Smooth muscle cell (in vitro differentiated cells): ENCODE results near the gene TRIM52. TPM values are rescaled to one million over a fixed set of nuclear protein-coding genes. Genes with fewer than 3 reads are reported as not detected.

ENCODE experiments used
- DNase-seq: peaks from one replicate; lab custom pipeline; 2025; ENCODE audit not compliant: unreplicated experiment; lab: John Stamatoyannopoulos, UW
- H2AFZ ChIP-seq: fragments of 200-600 bp; sonication (generic); 2 replicates; pipeline ENCODE4 v1.6.0; 2016; ENCODE audit warnings: antibody characterized with exemption, low read depth, mild to moderate bottlenecking
- H3F3A ChIP-seq: fragments of 200-600 bp; sonication (generic); 2 replicates; pipeline ENCODE4 v1.6.0; 2017; ENCODE audit warnings: antibody characterized with exemption, low read depth
- H3K27ac ChIP-seq: fragments of 200-600 bp; sonication (generic); 2 replicates; pipeline ENCODE4 v1.5.1; 2016; ENCODE audit warnings: low read depth, mild to moderate bottlenecking
- H3K27me3 ChIP-seq: fragments of 200-600 bp; sonication (generic); 2 replicates; pipeline ENCODE4 v1.6.1; 2016; ENCODE audit warnings: low read depth, mild to moderate bottlenecking
- H3K36me3 ChIP-seq: fragments of 200-600 bp; sonication (generic); 2 replicates; pipeline ENCODE4 v1.5.1; 2016; ENCODE audit warnings: low read depth
- H3K4me1 ChIP-seq: fragments of 200-600 bp; sonication (generic); 2 replicates; pipeline ENCODE4 v1.5.1; 2016; ENCODE audit warnings: low read depth
- H3K4me2 ChIP-seq: fragments of 200-600 bp; sonication (generic); 2 replicates; pipeline ENCODE4 v1.6.0; 2016; ENCODE audit warnings: mild to moderate bottlenecking
- H3K4me3 ChIP-seq: fragments of 200-600 bp; sonication (generic); 2 replicates; pipeline ENCODE4 v1.5.1; 2016; ENCODE audit warnings: mild to moderate bottlenecking
- H3K79me2 ChIP-seq: fragments of 200-600 bp; sonication (generic); 2 replicates; pipeline ENCODE4 v1.6.0; 2016; ENCODE audit warnings: low read depth, mild to moderate bottlenecking
- H3K9ac ChIP-seq: fragments of 200-600 bp; sonication (generic); 2 replicates; pipeline ENCODE4 v1.6.0; 2016; ENCODE audit warnings: low read depth
- H3K9me3 ChIP-seq: fragments of 200-600 bp; sonication (generic); replicated peaks from 2 replicates; pipeline ENCODE4 v1.5.1; 2016; ENCODE audit warnings: low read depth
- H4K20me1 ChIP-seq: fragments of 200-600 bp; sonication (generic); 2 replicates; pipeline ENCODE4 v1.6.0; 2016; ENCODE audit warnings: low read depth
- CTCF ChIP-seq: fragments of 200-600 bp; sonication (generic); IDR thresholded peaks from 2 replicates; pipeline ENCODE4 v1.5.1; 2017; ENCODE audit warnings: borderline replicate concordance, mild to moderate bottlenecking, antibody characterized with exemption; ENCODE audit not compliant: insufficient read depth, poor library complexity, severe bottlenecking
- WGBS: methylation state at CpG from one replicate; pipeline ENCODE4 v1.1.7; 2016; ENCODE audit warnings: low lambda C conversion rate; 5-methylcytosine and 5-hydroxymethylcytosine counted together
- polyA plus RNA-seq: library from polyadenylated mRNA; unstranded; fragments of >200 nt; fragmentation: Nextera tagmentation; extraction: Ambion mirVana; gene quantifications from 2 replicates; pipeline ENCODE4 v1.2.1, GENCODE V29; 2016
- total RNA-seq: library from RNA; depleted of rRNA; stranded (reverse); fragments of >200 nt; gene quantifications from 2 replicates; pipeline ENCODE4 v1.2.3, GENCODE V29; 2014

The TRIM52 gene
- total and polyA plus RNA-seq, 2 experiments from 2014 or later, result 3.2 to 5.0 TPM

DNA sequence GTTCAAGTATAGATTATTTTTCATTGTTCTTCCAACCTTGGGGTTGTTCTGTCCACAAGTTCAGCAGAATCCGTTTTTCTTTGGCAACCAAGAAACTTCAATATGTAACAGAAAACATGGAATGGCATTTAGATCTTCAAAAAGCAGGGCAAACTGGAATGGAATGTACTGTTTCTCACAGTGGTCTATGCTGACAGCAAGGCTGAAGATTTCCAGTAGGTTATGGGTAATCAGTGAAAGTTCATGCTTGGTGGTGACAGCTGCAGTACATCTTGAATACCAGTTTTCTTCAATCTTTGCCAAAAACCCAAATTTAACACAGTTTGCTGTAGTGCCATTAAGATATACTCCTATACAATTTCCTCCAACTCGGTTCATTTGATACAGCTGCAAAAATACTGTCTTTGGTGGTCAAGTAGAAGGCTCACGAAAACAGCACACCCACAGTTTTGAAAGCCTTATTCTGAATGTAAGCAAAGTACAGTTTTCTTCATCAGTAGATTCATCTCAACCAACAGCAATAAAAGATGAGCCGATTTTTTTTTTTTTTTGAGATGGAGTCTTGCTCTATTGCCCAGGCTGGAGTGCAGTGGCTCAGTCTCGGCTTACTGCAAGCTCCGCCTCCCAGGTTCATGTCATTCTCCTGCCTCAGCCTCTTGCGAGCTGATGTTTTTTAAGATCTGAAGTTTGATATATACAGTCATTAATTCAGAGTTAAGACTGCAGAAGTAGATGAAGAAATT, 4.9 kb downstream of the TRIM52 start:
- H2AFZ ChIP-seq, result no peak overlapping the region
- peaks cover 98% of the 10 kb centered on the region for H3K79me2 ChIP-seq
- H4K20me1 ChIP-seq, result peaks cover 93% of the 10 kb centered on the region
- H3K9ac ChIP-seq, result no peak overlapping the region
- no peaks in the 10 kb centered on the region for H3K9me3 ChIP-seq
- H3K4me1 ChIP-seq, result peaks cover 29% of the 10 kb centered on the region
- H3K36me3 ChIP-seq, result no peaks in the 10 kb centered on the region
- peaks cover 31% of the 10 kb centered on the region for H3F3A ChIP-seq
- no peak for DNase-seq
- no peaks in the 10 kb centered on the region for H3K27me3 ChIP-seq
- 89% methylated on average over 7 of the region's 7 CpGs for WGBS
- peak overlapping the region; percentile 43 for H3K27ac ChIP-seq
- TF ChIP-seq CTCF, result no peak
- H3K4me3 ChIP-seq, result no peak overlapping the region
- H3K4me2 ChIP-seq, result no peak overlapping the region

GRCh38 chr5:181255276-181255675, 5.7 kb downstream of the TRIM52 start:
- Histone ChIP-seq H3F3A (peaks cover 31% of the 10 kb centered on the region), H3K9me3 (no peaks in the 10 kb centered on the region), H3K9ac (no peak overlapping the region), H2AFZ (no peak overlapping the region), H3K4me3 (no peak overlapping the region), H3K4me1 (peaks cover 25% of the 10 kb centered on the region), H4K20me1 (peaks cover 100% of the 10 kb centered on the region), H3K79me2 (peaks cover 100% of the 10 kb centered on the region), H3K36me3 (no peaks in the 10 kb centered on the region), H3K4me2 (peak overlapping the region; percentile 6), H3K27ac (peak overlapping the region; percentile 43), H3K27me3 (no peaks in the 10 kb centered on the region)
- TF ChIP-seq CTCF, result no peak
- WGBS, result 80% methylated on average over 1 of the region's 1 CpG
- DNase-seq, result no peak

DNA sequence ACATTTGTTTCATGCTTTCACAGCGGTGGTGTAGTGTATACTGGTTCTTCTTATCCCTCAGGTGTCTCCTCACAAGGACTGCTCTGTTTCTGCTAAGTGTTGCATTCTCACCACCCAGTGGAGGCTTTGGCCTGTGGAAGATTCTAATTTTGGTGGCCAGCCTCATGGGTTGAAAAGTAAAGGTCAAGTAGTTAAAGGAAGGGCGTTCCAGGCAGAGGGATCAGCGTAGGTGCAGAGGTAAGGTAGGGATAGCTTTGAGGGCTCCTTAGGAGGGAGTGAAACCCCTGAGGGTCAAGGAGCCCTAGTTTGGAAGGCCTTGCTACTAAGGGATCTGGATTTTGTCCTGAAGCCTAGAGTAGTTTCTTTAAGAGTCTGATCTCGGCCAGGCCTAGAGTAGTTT, 12.7 kb downstream of the TRIM52 start:
- Histone ChIP-seq H3K4me3 (peak overlapping the region; percentile 75), H3K4me2 (peak overlapping the region; percentile 97), H2AFZ (no peak overlapping the region), H3K9ac (peak overlapping the region; percentile 50), H4K20me1 (peaks cover 59% of the 10 kb centered on the region), H3K9me3 (no peaks in the 10 kb centered on the region), H3K79me2 (peaks cover 69% of the 10 kb centered on the region), H3K27ac (peak overlapping the region; percentile 88), H3K36me3 (no peaks in the 10 kb centered on the region), H3K27me3 (no peaks in the 10 kb centered on the region), H3K4me1 (peaks cover 31% of the 10 kb centered on the region), H3F3A (peaks cover 9% of the 10 kb centered on the region)
- no peak for TF ChIP-seq CTCF
- no peak for DNase-seq
- 45% methylated on average over 4 of the region's 4 CpGs for WGBS
